Activated CD8-positive, alpha-beta memory T cell treated with anti-CD3 and anti-CD28 coated beads, Interleukin-2, amount 50 U/mL, for 1 hour (primary cell): ENCODE measurements around the gene SORL1-AS1.
"Not testable (repeated sequence)": the region's sequence is repeated elsewhere in the genome, so short reads cannot be mapped to it uniquely, and the experiment has no call there.

Experiments used
- DNase-seq: peaks from one replicate; pipeline ENCODE4 v3.0.0-alpha.2; 2020; ENCODE audit errors: extremely low read depth

Gene SORL1-AS1

DNA sequence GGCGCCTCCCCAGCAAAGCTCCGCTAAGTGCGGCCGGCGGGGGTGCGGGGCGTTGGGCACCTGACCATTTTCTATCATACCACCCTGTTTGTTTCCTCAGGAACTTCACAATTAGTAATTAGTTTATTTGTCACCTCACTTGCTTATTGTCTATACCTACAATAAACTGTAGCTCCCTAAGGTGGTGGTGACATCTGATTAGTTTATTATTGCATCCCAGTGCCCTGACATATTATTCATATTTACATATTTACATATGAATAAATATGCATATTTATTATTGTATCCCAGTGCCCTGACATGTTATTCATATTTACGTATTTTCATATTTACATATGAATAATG is 25.4 kb downstream of the SORL1-AS1 start:
- no peak for DNase-seq

DNA sequence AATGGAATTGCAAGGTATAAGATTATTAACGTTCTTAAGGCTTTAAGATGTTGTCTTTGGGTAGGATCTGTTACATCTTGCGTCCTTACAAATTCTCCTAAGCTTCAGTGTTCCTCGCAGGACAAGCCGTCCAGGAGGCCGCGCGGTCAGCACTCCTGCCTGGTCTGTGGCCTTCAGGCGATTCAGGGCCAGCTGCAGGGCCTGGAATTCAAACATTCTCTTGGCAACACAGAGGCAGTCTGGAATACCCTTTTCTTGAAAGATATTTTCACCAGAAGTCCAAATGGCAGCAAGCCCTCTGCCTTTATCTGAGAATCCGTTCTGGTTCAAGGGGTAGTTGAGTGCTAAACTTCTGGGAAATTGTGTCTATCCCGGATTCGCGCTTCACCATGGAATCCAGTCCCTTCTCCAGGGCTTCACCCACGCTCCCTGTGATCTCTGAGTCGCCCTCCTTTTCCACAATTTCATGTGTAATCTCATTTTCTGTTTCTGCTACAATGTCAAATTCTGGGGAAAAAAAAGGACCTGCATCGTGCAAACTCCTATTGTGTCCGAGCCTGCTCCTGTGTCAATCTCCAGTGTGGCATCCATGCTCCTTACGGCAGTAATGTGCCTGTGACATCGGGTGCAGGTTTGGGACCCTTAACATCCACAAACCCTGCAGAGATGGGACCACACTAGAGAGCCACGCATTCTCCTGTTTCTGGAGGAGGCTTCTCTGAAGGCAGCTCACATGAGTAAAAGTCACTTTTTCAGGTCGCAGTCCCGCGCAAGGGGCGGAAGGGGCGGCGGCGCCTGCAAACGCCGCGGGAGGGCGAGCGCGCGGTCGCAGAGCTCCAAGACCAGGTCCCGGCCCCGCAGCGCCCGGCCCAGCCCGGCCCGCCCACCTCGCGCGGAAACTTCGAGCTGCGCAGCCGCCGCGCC is 26.0 kb downstream of the SORL1-AS1 start:
- no peak for DNase-seq

DNA sequence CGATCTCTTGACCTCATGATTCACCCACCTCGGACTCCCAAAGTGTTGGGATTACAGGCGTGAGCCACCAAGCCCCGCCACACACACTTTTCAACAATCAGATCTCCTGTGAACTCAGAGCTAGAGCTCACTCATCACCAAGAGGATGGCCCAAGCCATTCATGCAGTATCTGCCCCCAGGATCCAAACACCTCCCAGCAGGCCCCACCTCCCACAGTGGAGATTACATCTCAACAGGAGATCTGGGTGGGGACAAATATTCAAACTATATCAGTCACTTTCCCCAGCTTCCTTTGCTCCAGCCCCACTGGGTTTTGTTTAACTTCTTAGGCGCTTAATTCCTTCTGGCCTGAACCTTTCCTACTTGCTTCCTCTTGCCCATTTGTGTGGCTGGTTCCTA is 26.9 kb downstream of the SORL1-AS1 start:
- no peak for DNase-seq

DNA sequence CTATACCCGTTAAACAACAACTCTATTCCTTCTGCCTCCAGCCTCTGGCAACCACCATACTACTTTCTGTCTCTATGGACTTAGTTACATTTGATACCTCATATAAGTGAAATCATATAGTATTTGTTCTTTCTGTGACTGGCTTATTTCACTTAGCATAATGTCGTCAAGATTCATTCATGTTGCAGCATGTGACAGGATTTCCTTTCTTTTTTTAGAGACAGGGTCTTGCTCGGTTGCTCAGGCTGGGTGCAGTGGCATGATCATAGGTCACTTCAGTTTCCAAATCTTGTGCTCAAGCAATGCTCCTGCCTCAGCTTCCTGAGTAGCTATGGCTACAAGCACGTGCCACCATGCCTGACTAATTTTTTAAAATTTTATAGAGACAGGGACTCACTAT is 30.1 kb downstream of the SORL1-AS1 start:
- DNase-seq = no peak

DNA sequence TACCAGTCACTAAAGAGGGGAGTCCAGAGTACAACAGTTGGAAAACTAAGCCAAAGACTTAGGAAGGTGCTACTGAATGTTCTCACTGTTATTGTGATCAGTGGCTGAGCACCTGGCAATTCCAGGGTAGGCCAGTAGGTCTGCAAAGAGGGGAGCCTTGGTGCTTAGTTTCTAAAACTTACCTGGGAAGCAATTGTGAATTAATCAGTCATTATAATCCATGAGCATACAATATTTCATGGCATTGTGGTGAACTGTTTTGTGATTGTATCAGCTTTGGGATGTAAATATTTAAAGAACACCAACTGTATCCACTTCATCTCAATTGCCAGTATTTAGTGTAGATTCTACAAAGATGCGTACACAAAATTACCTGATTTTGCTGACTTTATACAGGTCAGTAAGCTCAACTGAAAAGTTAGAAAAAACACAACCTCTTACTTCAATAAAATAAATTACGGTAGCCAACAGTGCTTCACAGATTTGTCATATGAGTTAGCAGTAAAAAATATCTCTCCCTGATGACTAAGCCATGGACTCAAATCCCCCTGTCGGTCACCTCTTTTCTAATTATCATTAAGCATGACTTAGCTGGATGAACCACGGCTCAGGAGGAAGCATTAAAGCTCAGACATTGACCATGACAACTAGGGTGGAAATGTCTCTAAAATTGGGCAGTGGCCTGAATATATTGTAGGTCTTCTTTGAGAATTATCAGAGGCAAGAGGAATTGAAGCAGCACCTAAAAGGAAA is 31.4 kb downstream of the SORL1-AS1 start:
- no peak for DNase-seq

DNA sequence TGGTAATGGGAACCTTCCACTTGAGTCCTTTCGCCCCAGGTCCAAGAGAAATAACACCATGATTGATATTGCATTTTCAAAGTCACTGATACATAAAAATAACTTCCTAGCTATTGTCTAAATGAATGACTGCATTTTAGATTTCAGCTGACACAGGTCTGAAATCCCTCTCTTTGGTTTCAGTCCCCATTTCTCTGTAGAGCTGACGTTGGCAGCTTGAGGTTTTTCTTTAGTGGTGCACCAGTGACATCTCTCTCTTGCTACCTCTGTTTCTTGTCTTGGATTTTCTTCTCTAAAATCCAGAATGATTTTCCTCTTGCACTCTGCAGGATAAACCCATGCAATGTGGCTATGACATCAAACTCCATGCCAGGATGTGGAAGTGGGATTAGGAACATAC is 32.4 kb downstream of the SORL1-AS1 start:
- no peak for DNase-seq

DNA sequence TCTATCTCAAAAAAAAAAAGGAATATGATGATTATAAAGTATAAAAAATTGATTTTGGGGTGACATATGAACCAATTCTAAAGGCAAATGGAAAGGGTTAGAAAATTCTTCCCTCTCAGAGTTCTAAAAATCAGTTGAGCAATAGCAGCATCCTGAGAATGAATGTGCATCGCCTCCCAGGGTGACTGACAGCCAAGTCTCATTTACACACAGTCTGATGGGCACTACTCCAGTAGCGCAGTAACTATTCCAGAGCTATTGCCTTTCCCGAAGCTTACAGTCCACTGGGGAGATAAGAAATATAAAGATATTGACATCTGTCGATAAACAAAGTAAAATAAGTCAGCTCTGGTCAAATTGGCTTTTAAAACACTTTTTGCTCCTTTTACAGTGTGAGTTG is 32.9 kb downstream of the SORL1-AS1 start:
- DNase-seq = no peak

DNA sequence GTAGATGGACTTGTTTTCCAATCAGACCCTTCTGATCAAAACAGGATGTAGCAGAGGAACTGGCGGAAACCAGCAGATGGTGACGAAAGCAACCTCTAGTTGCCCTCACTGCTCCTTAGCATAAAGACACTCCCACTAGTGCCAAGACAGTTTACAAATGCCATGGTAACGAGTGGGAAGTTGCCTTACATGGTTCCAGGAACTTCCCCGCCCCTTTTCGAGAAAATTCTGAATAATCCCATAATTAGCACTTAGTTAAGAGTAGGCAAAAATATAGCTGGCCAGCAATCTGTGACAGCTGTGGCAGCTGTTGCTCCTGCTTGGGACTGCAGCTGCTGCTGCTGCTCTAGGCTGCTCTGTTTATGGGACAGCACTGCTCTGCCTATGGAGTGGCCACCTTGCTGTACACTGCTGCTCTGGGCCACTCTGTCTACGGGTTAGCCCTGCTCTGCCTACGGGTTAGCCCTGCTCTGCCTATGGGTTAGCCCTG is 34.1 kb downstream of the SORL1-AS1 start:
- no peak for DNase-seq

DNA sequence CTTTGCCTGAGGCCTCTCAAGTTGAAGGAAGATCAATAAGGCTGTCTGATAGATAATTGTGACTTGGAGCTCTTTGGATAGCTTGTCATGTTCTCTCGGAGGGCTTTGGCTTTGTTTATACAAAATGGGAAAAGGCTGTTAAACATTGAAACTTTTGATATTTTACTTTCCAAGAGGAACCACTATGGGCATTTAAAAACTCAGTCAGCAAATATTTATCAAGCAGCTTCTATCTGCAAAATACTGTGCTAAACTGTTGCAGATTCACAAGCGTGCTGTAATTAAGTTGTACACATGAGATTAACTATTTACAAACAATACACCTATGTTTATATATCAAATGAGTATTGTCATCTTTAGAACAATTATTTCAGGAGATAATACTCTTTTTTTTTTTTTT is 35.2 kb downstream of the SORL1-AS1 start:
- no peak for DNase-seq

DNA sequence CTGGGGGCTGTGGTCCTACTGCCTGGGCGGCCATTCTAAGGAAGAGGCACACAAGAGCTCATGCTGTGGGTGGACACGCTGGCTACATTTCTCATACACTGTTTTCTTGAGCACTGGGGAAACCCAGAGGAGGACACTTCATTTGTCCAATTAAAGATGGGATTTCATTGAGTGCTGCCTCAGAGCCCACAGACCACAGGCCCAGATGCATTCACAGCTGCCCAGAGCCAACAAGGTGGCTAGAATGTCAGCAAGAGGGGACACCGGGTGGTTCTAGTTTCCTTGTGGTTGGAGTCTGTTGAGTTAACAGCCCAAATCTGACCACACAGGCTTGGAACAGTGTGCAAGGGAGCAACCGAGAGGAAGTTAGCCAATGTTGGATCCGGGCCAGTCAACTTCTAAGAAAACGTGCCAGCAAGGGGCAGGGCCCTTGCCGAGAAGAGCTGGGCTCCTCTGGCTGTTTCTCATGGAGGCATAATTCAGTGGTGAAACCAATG is 35.7 kb downstream of the SORL1-AS1 start:
- no peak for DNase-seq

DNA sequence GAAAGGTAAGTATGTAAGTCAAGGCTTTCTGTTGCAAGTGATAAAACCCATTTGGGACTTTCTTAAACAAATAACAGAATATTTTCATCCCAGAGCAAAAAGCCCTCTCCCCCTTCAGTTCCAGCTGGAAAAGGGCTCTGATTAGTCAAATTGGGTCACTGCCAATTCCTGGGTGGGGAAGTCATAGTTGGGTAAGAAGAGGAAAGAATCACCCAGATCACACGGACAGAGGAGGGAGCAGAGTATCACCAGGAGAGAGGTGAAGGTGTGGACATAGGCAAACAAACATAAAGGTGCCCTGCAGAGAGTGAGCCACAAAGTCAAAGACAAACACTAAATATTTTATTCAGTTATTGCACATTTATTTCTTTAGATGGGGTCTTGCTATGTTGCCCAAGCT is 36.9 kb downstream of the SORL1-AS1 start:
- no peak for DNase-seq

DNA sequence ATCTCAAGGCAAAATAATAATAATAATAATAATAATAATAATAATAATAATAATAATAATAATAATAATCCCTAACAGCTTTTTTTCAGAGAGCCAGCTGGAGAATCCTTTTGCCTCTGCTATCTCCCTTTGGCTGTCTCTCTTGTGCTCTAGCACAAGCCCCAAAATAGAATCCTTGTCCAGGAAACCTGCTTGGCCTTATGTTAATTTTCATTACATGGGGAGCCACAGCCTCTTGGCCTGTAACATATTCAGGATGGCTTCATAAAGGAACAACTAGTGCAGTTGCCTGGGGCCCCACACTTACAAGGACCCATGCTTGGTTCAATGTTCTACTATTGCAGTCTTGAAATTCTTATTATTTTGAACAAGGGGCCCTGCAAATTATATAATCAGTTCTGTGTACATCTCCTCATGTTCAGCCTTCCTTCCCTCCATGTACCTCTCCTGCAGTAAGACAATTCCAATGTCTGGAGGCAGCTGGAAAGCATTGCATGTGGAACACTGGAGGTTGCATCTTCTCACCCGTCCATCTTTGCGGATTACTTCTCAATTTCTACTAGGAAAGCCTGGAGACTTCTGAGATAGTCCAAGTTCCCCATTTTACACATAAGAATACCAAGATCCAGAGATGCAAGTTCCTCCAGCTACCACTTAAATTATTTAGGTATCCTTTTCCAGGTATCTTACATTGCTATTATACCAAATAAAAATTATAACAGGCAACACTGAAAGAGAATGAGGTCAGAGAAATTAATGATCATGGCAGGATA is 38.4 kb downstream of the SORL1-AS1 start:
- no peak for DNase-seq

DNA sequence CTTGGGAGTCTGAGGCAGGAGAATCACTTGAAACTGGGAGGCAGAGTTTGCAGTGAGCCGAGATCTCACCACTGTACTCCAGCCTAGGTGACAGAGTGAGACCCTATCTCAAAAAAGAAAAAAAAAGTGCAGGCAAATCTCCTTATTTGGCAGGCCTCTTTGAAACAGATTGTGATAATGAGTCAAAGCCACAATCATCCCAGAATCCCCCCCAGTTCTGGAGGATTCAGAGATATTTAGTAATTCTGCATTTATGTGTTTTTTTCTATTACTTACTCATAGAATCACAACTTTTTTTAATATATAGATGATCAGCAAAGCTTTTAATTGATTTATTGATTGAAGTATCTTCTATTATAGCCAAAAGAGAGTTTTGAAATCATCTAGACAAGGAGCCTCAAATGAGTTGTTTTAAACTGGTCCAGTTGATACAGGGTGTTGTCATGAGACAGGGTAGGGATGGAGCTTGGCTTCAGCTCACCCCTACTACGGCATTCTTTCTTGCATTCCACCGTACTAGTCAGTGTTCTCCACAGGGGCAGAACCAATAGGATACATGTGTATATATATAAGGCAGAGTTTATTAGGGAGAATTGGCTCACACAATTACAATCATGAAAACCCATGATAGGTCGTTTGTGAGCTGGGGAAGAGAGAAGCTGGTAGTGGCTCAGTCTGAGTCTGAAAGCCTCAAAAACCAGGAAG is 39.9 kb downstream of the SORL1-AS1 start:
- no peak for DNase-seq

DNA sequence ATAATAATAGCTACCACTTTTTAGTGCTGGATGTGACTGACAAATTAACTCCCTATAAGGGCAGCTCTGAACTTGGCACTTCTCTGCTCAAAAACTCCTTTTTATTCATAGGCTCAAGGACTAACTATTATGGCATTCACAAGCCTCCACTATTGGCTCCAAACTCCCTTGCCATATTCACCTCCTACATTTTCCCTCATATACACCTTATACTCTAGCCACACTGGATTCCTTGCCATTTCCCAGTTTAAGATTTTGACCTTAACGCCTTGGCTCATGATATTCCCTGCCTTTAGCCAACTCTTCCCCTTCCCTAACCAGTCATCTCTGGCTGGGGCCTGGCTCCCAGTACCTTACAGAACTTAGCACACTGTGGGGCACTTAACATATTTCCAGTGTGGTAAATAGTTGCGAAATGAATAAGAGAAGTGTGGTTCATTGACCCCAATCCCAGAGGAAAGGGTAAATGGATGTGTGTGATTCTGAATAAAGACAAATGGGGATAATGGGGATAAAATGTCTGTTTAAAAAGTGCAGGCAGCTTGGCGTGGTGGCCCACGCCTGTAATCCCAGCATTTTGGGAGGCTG is 40.7 kb downstream of the SORL1-AS1 start:
- DNase-seq = no peak

DNA sequence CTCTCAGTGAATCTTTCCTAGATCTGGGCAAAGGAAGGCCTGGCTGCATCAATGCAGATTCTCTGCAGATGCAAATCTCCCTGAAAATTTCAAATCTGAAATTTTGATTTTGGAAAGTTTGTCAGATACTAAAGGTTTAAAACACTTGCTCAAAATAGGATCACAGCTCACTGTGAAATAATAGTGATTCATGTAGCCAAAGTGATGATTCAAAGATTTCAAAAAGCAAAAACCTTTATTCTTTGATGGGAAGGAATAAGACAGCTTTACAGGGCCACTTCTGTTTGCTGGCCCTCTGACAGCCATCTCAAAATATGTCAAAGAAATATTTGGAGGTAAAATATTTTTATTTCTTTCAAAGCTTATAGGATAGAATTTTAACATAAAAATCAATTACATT is 41.4 kb downstream of the SORL1-AS1 start:
- DNase-seq = not testable (repeated sequence)

DNA sequence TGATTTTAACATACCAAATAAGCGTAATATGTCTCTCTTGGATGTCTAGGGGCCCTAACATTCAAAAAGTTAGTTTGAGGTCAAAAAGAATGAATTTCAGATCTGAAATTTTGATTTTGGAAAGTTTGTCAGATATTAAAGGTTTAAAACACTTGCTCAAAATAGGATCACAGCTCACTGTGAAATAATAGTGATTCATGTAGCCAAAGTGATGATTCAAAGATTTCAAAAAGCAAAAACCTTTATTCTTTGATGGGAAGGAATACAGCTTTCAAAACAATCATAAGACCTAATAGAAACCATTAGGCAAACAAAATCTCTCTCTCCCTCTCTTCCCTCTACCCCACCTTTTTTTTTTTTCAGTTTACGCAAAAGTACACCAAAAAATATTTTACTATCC is 42.7 kb downstream of the SORL1-AS1 start:
- DNase-seq = not testable (repeated sequence)

DNA sequence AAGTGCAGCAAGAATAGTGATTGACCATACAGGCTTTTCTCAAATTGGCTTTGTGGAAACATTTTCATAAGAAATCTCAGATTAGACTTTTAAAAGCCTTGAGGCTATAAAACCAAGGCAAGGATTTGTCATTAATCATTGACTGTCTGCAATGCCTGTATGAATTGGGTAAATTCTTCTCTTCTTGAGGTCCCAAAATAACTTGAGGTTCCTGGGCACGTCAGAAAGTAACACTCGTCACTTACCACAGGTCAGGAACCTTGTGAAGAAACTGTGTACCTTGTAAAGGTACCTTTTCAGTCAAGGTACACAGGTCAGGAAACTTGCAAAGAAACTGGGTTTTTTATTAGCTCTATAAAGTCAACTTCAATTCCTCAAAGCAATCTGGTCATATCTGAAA is 43.9 kb downstream of the SORL1-AS1 start:
- DNase-seq = no peak

DNA sequence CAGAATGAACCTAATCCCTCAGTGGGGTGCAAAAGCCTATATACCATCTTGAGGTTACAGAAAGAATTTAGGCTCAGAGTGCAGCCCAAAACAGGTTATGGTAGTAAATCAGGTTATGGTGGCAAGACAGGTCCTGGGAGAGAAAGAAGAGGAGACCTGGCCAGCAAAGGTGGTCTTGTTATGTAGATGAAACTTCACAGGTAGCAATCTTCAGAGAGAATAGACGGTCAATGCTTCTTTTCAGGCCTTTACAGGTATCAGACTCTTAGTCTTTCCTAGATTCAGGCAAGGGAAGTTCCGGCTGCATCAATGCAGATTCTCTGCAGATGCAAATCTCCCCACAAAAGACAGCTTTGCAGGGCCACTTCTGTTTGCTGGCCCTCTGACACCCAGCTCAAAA is 46.5 kb downstream of the SORL1-AS1 start:
- DNase-seq = no peak

DNA sequence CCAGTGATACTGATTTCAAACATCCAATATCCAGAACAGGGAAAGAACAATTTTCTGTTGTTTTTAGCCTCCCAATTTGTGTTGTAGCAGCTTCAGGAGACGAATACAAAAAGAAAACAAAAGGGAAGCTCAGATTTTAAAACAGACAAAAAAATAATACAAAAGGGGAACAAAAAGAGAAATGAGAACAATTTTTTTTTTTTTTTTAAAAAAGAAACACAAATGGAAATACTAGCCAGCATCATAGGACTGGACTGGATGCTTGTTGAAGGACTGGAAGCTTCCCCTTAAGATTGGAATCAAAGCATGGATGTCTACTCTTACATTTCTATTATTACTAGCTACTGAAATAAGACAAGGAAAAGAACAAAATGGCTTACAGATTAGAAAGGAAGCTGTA is 47.1 kb downstream of the SORL1-AS1 start:
- DNase-seq = no peak

DNA sequence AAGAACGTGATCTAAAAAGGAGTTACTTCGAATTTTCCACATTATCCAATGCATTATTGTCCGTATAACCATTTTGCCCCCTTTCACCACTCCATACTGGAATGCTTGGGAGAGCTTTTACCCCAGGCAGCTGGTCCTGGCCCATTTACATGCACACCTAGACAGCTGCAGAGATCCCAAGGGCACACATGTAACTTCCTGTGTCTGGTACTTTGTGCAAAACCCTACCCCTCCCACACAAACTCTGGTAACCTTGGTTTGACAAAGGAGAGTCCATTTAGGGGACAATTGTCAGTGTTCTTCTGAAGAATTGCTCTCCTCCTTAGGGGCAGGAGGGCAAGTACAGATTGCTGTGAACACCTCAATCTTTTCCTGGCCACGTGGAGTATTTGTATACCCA is 58.0 kb downstream of the SORL1-AS1 start:
- no peak for DNase-seq

DNA sequence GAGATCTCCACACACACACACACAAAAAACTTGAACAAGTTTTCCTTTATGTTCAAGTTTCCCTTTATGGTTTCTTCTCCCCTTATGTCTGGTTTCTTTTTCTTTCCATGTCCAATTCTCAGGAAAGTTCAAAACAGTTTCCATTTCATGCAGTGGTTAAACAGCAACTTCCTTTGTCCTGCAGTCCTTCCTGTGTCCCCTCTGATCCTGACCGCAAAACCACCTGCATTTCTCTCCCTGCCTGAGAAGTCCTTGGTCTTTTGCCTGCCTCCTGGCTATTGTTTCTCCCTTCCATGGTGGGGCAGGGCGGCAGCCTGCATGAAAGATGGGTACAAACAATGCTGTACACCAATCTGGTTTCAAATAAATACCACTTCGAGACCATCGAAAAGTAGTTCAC is 58.9 kb downstream of the SORL1-AS1 start:
- DNase-seq = no peak
